ENCODE results near the gene CELF4. TPM values are rescaled to one million over a fixed set of nuclear protein-coding genes. Genes with fewer than 3 reads are reported as not detected.

The CELF4 gene
- 0.18 TPM for total RNA-seq
- polyA plus RNA-seq (ENCODE audit: insufficient read depth in 1 of 8, insufficient read length in 8 of 8, low replicate concordance in 1 of 8), result 1 to 10 TPM in 6 of 8 donors, under 1 TPM in 2; 0.72 to 2.0 (median 1.3) TPM
- long read RNA-seq, donor 1, result 0 reads
- long read RNA-seq, donor 2, result 0 reads
- long read RNA-seq, donor 3, result 0 reads
- long read RNA-seq, donor 4, result 0 reads
- long read RNA-seq, donor 5, result 0 reads
- long read RNA-seq, donor 6, result 0 reads
- long read RNA-seq, donor 7, result 0 reads
- long read RNA-seq, donor 8, result 0 reads
- long read RNA-seq, donor 9, result 0 reads
- long read RNA-seq, donor 10, result 0 reads
- long read RNA-seq, donor 11, result 0 reads

DNA sequence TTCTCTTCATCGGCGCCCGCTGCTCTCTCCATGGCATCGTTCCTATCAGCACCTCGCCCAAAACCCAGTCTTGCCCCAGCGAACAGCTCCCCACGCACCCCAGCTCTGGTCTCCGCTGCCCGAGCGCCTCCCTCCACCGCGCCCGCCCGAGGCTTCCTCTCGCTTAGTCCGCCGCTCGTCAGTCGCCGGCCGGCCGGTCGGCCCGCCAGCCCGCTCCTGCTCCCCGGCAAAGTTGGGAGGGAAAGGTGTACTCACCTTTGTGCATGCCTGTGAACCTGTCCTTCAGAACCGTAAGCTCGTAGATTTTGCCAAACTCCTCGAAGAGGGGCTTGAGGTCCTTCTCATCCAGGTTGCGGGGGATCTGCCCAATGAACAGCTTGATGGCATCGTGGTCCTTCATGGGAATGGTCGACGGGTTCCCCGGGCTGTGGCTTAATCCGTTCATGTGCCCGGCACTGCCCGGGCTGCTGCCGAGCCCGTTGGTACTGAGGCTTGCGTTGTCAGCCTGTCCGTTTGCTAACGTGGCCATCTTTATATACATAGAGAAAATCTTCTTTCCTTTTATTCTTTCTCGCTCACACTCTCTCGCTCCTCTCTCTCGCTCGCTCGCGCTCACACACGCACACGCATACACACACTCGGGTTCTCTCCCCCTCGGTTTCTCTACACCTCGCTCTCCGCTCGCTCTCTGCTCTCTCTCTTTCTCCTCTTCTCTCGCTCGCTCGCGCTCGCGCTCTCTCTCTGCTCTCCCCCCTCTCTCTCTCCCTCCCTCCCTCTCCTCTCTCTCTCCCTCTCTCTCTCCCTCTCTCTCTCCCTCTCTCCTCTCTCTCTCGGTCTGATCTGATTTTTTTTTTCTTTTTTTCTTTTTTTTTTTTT lies at the start of gene CELF4:
TSS of gene CELF4 (minus strand) at position 698 of the 876 bp plus-strand sequence.
- Histone ChIP-seq H3K27ac (ENCODE audit: low read length) (no peak within 1 kb of the TSS), H3K4me1 (ENCODE audit: control insufficient read depth, insufficient read depth, low read length) (peaks cover 25% of the 10 kb centered on the region), H3K27me3 (ENCODE audit: control insufficient read depth, insufficient read depth, low read length) (peaks cover 69% of the 10 kb centered on the region), H3K4me3 (ENCODE audit: low read length) (peak within 1 kb of the TSS; percentile 42), H3K36me3 (ENCODE audit: control insufficient read depth, insufficient read depth, low read length) (no peaks in the 10 kb centered on the region), H3K9me3 (replicated peaks; ENCODE audit: control insufficient read depth, low read depth, low read length) (no peaks in the 10 kb centered on the region)
- under 1% methylated on average over 61 of the region's 62 CpGs for whole genome bisulfite sequencing (ENCODE audit: insufficient coverage)
- peak; percentile 27 for DNase-seq

DNA sequence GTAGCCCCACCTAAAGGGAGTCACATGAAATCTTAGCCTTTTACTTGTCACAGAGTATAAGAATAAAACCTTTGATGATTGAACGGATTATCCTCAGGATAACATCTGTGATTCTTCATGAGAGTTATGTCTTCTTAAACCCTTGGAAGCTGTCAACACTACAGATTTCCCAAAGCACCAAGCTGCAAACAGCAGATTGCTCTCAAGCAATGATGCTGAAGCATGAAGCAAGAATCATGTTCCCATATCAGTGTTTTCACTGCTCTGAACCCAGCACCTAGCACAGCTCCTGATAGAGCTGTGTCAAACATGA lies 47.6 kb upstream of the CELF4 start:
- H3K4me3 ChIP-seq (ENCODE audit: low read length), result no peak overlapping the region
- no peaks in the 10 kb centered on the region for H3K4me1 ChIP-seq (ENCODE audit: control insufficient read depth, insufficient read depth, low read length)
- no peaks in the 10 kb centered on the region for H3K36me3 ChIP-seq (ENCODE audit: control insufficient read depth, insufficient read depth, low read length)
- no peaks in the 10 kb centered on the region for H3K9me3 ChIP-seq (replicated peaks; ENCODE audit: control insufficient read depth, low read depth, low read length)
- DNase-seq, result no peak
- no peaks in the 10 kb centered on the region for H3K27me3 ChIP-seq (ENCODE audit: control insufficient read depth, insufficient read depth, low read length)
- no CpG with 5 or more reads among the region's 1 CpG for WGBS (ENCODE audit: insufficient coverage)
- no peak overlapping the region for H3K27ac ChIP-seq (ENCODE audit: low read length)

DNA sequence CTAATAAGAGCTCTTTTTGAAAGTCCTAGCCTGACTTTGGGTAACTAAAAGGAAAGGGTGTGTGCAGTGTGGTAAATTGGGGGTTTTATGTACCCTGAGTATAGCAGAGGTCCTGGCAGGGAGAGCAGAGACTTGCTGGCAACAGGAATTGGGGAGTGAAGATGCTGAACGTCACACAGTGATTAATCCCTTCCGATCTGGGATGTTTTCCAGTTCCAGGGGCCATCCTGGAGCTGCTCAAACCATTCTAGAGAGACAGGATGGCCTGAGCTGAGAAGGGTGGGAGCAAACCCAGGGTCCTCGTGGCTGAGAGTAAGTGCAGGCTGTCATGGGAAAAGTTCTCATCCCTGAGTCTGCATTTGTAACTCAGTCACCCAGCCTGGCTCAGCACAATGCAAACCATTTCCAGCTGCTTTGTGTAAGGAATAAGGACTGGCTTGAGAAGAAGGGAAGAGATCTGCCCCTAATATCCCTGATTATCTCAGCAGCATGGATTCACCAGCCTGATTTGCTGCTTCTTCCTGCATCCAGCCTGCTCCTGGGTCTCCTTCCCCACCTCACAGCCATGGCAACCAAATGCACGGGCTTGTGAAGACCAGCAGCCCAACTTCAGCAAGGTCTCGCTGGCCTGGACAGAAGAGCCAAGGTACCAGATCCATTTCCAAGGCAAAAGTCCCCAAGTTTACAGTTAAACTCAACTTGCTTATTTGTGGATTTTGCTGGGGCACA lies 47.1 kb upstream of the CELF4 start:
- no peaks in the 10 kb centered on the region for H3K36me3 ChIP-seq (ENCODE audit: control insufficient read depth, insufficient read depth, low read length)
- H3K27me3 ChIP-seq (ENCODE audit: control insufficient read depth, insufficient read depth, low read length), result no peaks in the 10 kb centered on the region
- no peaks in the 10 kb centered on the region for H3K4me1 ChIP-seq (ENCODE audit: control insufficient read depth, insufficient read depth, low read length)
- peak; percentile 59 for DNase-seq
- H3K9me3 ChIP-seq (replicated peaks; ENCODE audit: control insufficient read depth, low read depth, low read length), result no peaks in the 10 kb centered on the region
- WGBS (ENCODE audit: insufficient coverage), result 38% methylated on average over 3 of the region's 5 CpGs
- no peak overlapping the region for H3K27ac ChIP-seq (ENCODE audit: low read length)
- no peak overlapping the region for H3K4me3 ChIP-seq (ENCODE audit: low read length)

DNA sequence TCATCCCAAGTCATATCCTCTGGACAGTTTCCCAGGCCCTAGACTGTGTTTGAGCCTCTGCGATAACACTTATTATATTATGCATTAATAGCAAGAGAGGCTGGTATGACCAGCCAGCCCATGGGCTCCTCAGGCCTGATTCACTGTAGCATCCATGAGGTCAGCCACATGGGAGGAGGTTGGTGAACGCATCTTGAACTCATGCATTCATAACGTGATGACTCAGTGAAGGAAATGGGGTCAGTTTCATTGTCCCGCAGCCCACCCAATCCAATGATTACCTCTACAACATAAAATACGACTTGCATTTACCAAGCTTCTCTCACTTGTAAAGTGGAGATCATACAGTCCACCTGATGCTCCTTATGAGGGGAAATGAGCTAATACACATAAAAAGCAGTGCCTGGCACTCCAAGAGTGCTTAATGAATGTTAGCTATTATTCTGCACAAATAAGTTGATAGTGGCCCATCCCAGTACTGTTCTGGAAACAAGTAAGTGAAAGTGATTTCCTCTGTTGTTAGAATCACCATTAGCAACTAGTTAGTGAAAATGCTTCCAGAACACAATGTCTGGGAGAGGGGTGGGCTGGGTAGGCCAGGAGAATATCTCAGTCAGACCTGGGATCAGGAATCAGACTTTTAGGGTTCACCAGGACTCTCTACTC lies 46.1 kb upstream of the CELF4 start:
- peak; percentile 8 for DNase-seq
- no peaks in the 10 kb centered on the region for H3K36me3 ChIP-seq (ENCODE audit: control insufficient read depth, insufficient read depth, low read length)
- H3K9me3 ChIP-seq (replicated peaks; ENCODE audit: control insufficient read depth, low read depth, low read length), result no peaks in the 10 kb centered on the region
- no peak overlapping the region for H3K27ac ChIP-seq (ENCODE audit: low read length)
- WGBS (ENCODE audit: insufficient coverage), result no CpG with 5 or more reads among the region's 5 CpGs
- no peaks in the 10 kb centered on the region for H3K4me1 ChIP-seq (ENCODE audit: control insufficient read depth, insufficient read depth, low read length)
- no peak overlapping the region for H3K4me3 ChIP-seq (ENCODE audit: low read length)
- H3K27me3 ChIP-seq (ENCODE audit: control insufficient read depth, insufficient read depth, low read length), result no peaks in the 10 kb centered on the region

DNA sequence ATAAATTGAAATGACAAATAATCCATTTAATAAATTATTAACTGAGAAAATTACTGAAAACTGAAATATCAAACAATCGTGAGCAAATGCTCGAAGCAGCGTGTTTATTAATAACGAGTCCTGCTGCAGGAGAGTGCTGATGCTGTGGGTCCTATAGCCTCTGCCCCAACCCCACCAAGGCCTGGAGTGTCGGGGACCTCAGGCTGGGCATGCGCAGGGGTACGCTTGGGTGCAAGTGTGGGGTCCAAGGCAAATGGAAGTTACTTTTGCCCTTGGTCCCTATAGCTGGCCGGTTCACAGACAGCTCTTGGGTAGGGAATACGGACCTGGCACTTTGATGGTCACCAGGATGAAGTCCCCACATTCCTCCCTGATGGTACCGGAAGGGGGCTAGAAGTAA lies 43.3 kb upstream of the CELF4 start:
- WGBS (ENCODE audit: insufficient coverage), result 76% methylated on average over 4 of the region's 10 CpGs
- no peaks in the 10 kb centered on the region for H3K4me1 ChIP-seq (ENCODE audit: control insufficient read depth, insufficient read depth, low read length)
- H3K9me3 ChIP-seq (replicated peaks; ENCODE audit: control insufficient read depth, low read depth, low read length), result no peaks in the 10 kb centered on the region
- no peak for DNase-seq
- H3K27me3 ChIP-seq (ENCODE audit: control insufficient read depth, insufficient read depth, low read length), result no peaks in the 10 kb centered on the region
- H3K36me3 ChIP-seq (ENCODE audit: control insufficient read depth, insufficient read depth, low read length), result no peaks in the 10 kb centered on the region
- H3K4me3 ChIP-seq (ENCODE audit: low read length), result no peak overlapping the region
- no peak overlapping the region for H3K27ac ChIP-seq (ENCODE audit: low read length)

DNA sequence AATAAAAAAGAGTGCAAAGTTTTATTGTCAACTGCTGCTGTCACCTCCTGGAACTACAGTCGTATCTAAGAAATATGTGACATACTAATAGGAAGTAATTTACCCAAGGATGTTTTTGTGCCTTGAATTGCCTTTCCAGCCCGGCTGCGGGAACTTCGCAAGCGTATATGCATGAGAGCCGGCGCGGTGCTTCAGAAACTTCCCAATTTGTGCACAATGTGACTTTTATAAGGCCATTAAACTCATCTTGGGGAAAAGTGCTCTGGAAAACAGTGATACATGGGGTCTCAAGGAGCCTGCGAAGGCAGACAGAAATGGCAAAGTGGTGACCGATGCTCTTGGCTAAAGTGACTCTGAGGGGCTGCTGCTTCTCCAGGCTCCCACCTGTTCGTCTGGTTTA lies 41.7 kb upstream of the CELF4 start:
- Histone ChIP-seq H3K9me3 (replicated peaks; ENCODE audit: control insufficient read depth, low read depth, low read length) (no peaks in the 10 kb centered on the region), H3K27me3 (ENCODE audit: control insufficient read depth, insufficient read depth, low read length) (no peaks in the 10 kb centered on the region), H3K4me1 (ENCODE audit: control insufficient read depth, insufficient read depth, low read length) (no peaks in the 10 kb centered on the region), H3K36me3 (ENCODE audit: control insufficient read depth, insufficient read depth, low read length) (no peaks in the 10 kb centered on the region), H3K27ac (ENCODE audit: low read length) (no peak overlapping the region), H3K4me3 (ENCODE audit: low read length) (no peak overlapping the region)
- WGBS (ENCODE audit: insufficient coverage), result 86% methylated on average over 9 of the region's 11 CpGs
- DNase-seq, result no peak

DNA sequence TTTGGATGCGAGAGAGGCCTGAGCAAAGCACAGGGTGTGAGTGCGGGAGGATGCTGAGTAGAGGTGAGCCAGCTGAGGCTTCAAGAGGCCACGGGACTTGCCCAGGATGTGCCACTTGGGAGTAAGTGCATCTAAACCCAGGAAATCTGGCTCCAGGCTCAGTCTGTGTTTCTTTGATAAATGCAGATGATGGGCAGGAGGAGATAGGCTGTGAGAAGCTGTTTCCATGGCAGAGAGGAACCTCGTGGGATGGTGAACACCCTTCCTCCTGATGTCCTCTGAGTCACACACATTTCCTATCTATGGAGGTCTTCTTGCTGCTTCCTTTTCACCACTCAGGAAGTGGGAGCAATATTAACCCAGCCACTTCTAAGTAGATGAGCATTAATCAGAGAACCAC lies 38.4 kb upstream of the CELF4 start:
- Histone ChIP-seq H3K27me3 (ENCODE audit: control insufficient read depth, insufficient read depth, low read length) (no peaks in the 10 kb centered on the region), H3K9me3 (replicated peaks; ENCODE audit: control insufficient read depth, low read depth, low read length) (no peaks in the 10 kb centered on the region), H3K4me1 (ENCODE audit: control insufficient read depth, insufficient read depth, low read length) (no peaks in the 10 kb centered on the region), H3K27ac (ENCODE audit: low read length) (no peak overlapping the region), H3K4me3 (ENCODE audit: low read length) (no peak overlapping the region), H3K36me3 (ENCODE audit: control insufficient read depth, insufficient read depth, low read length) (no peaks in the 10 kb centered on the region)
- WGBS (ENCODE audit: insufficient coverage), result 86% methylated on average over 3 of the region's 4 CpGs
- DNase-seq, result no peak

DNA sequence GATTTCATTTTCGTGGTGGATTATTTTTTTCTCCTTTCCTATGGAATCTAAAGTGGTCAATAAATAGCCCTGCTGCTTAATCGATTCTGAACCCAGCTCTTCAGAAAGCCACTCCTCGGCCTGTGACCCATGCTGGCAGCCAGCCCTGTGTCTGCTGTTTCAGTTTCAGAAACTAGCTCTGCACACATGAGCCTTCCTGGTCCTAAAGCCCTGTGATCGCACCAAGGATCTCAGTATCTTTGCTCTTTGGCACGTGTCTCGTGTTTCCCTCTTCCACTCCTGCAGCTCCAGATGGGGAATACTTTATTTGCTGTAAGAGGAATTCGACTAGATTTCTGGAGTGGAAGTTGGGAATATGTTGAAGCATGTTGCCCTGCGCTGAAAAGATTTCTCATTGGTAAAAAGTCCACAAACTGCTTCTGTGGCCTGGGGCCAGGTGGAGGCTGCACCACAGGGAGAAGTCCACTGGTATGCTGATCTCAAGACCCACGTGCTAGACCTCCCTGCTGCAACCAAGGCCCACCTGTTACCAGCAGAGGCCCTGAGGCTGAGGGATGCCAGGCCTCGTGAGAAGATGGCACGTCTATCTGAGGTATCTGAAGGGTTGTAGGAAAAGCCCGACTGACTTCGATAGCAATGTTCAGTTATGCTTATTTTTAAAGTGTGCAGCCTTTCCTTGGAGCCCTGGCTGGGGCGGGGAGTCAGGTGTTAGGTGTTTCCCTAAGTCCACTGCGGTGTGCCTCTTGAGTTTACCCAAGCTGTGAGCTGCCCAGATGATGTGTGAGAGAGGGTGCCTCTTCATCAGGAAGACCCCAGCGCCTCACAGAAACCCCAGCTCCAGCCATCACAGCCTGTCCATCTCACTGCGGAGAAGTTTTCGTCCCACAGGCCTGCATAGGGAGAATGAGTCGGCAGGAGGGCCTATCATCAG lies 33.6 kb upstream of the CELF4 start:
- H3K4me3 ChIP-seq (ENCODE audit: low read length), result no peak overlapping the region
- no peaks in the 10 kb centered on the region for H3K27me3 ChIP-seq (ENCODE audit: control insufficient read depth, insufficient read depth, low read length)
- no peaks in the 10 kb centered on the region for H3K9me3 ChIP-seq (replicated peaks; ENCODE audit: control insufficient read depth, low read depth, low read length)
- peak; percentile 37 for DNase-seq
- no peaks in the 10 kb centered on the region for H3K4me1 ChIP-seq (ENCODE audit: control insufficient read depth, insufficient read depth, low read length)
- no peak overlapping the region for H3K27ac ChIP-seq (ENCODE audit: low read length)
- WGBS (ENCODE audit: insufficient coverage), result 65% methylated on average over 6 of the region's 19 CpGs
- no peaks in the 10 kb centered on the region for H3K36me3 ChIP-seq (ENCODE audit: control insufficient read depth, insufficient read depth, low read length)

DNA sequence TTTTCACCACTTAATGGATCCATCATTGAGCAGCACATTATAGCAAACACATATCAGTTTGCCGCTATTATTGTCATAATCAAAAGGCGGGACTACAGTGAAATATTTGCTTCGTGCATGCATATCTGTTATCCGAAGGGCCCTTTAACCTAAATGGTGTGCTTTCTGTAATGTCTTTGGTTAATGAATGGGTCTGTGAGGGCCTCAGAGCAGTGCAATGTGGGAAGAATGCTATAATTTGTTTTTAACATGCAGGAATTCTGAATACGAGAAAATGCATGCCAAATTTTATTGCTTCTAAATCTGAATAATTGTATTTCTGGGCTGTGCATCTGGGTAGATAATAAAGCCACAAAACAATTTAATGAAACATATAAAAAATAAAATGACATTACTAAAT lies 32.8 kb upstream of the CELF4 start:
- WGBS (ENCODE audit: insufficient coverage), result 88% methylated on average over 4 of the region's 5 CpGs
- no peak overlapping the region for H3K4me3 ChIP-seq (ENCODE audit: low read length)
- H3K27ac ChIP-seq (ENCODE audit: low read length), result no peak overlapping the region
- no peaks in the 10 kb centered on the region for H3K9me3 ChIP-seq (replicated peaks; ENCODE audit: control insufficient read depth, low read depth, low read length)
- H3K36me3 ChIP-seq (ENCODE audit: control insufficient read depth, insufficient read depth, low read length), result no peaks in the 10 kb centered on the region
- no peaks in the 10 kb centered on the region for H3K27me3 ChIP-seq (ENCODE audit: control insufficient read depth, insufficient read depth, low read length)
- DNase-seq, result no peak
- H3K4me1 ChIP-seq (ENCODE audit: control insufficient read depth, insufficient read depth, low read length), result no peaks in the 10 kb centered on the region

All from muscle of leg (tissue), 16 donors.